Measurements from ENCODE around the gene TNS1.

GRCh38 chr2:217911283-217912097 lies 91.3 kb downstream of the TNS1 start:
- no peak for TF ChIP-seq CTCF (IDR thresholded peaks at IDR 0.05)
- TF ChIP-seq POLR2AphosphoS5 (IDR thresholded peaks at IDR 0.05; ENCODE audit: low read depth, low read length): no peak
- no peak for TF ChIP-seq TCF7L2 (IDR thresholded peaks at IDR 0.05; ENCODE audit: low read depth, low read length)
- TF ChIP-seq REST (IDR thresholded peaks at IDR 0.05; ENCODE audit: insufficient read depth in 1 of 2, low read depth in 2 of 2, low read length in 1 of 2): no peak

All from Panc1 (cell line).